SK-MEL-5 (cell line): ENCODE data around the gene ASCC3. TPM values are rescaled to one million over a fixed set of nuclear protein-coding genes. Genes with fewer than 3 reads are reported as not detected.
A peak's percentile ranks its signal among the peaks of the same experiment; 100 is the strongest.

Experiments
- DNase-seq: peaks from one replicate; pipeline ENCODE4 v3.0.0-alpha.2; 2016; ENCODE audit warnings: low read depth, low spot score
- in situ Hi-C: cut with HindIII; loops from 2 replicates; pipeline ENCODE4 v1.10.0; 2016; ENCODE audit warnings: low sequenced_read_pairs, high pct_unique_total_duplicates, low pct_unique_long_range_greater_than_20kb
- polyA plus RNA-seq, 2 experiments: library from polyadenylated mRNA; depleted of rRNA; stranded (reverse); fragments of >200 nt; gene quantifications; 2 replicates each; pipeline ENCODE4 v1.2.3, GENCODE V29; 2015
- total RNA-seq: library from RNA; depleted of rRNA; stranded (reverse); fragments of >200 nt; shearing (Covaris generic); gene quantifications from 2 replicates; pipeline ENCODE4 v1.2.3, GENCODE V29; 2014; rRNA removed

ASCC3 gene
- total RNA-seq, result 38.9 and 42.9 TPM in 2 replicates
- polyA plus RNA-seq (2015; cell fraction: cytosol; rRNA removed), result 13.1 and 22.9 TPM in 2 replicates
- polyA plus RNA-seq (2015; cell fraction: nucleus; rRNA removed), result 15.3 and 17.6 TPM in 2 replicates

GRCh38 chr6:100880853-100881706 lies at the start of gene ASCC3:
Gene ASCC3 (minus strand): TSS chr6:100881329. CDS start chr6:100867997, 13,332 bp downstream.
- DNase-seq, result peak; percentile 90
- in situ Hi-C loops, result no loop called here

- in situ Hi-C loops, result no loop called here
- no peak for DNase-seq
Measured at GRCh38 chr6:100925749-100926148, 44.6 kb upstream of the ASCC3 start.

- in situ Hi-C loops, result no loop called here
- no peak for DNase-seq
Measured at GRCh38 chr6:100924534-100925227, 43.6 kb upstream of the ASCC3 start.

- DNase-seq, result no peak
- in situ Hi-C loops, result no loop called here
Measured at GRCh38 chr6:100923481-100924165, 42.5 kb upstream of the ASCC3 start.

GRCh38 chr6:100920028-100920605 lies 39.0 kb upstream of the ASCC3 start:
- in situ Hi-C loops, result no loop called here

GRCh38 chr6:100918152-100918551 lies 37.0 kb upstream of the ASCC3 start:
- no peak for DNase-seq
- in situ Hi-C loops, result no loop called here

More at GRCh38 chr6:100920028-100920605, 39.0 kb upstream of the ASCC3 start:
- DNase-seq, result no peak

- in situ Hi-C loops, result no loop called here
- no peak for DNase-seq
Measured at GRCh38 chr6:100915876-100916275, 34.7 kb upstream of the ASCC3 start.

GRCh38 chr6:100913400-100914276 lies 32.5 kb upstream of the ASCC3 start:
- in situ Hi-C loops, result no loop called here
- no peak for DNase-seq

GRCh38 chr6:100906325-100906724 lies 25.2 kb upstream of the ASCC3 start:
- in situ Hi-C loops, result no loop called here
- DNase-seq, result peak; percentile 12

- in situ Hi-C loops, result no loop called here
- peak; percentile 15 for DNase-seq
Measured at GRCh38 chr6:100905067-100905466, 23.9 kb upstream of the ASCC3 start.

GRCh38 chr6:100904316-100904715 lies 23.2 kb upstream of the ASCC3 start:
- DNase-seq, result no peak
- in situ Hi-C loops, result no loop called here

GRCh38 chr6:100901582-100901981 lies 20.5 kb upstream of the ASCC3 start:
- in situ Hi-C loops, result no loop called here

GRCh38 chr6:100899202-100899601 lies 18.1 kb upstream of the ASCC3 start:
- in situ Hi-C loops, result no loop called here
- DNase-seq, result no peak

More at GRCh38 chr6:100901582-100901981, 20.5 kb upstream of the ASCC3 start:
- DNase-seq, result no peak

GRCh38 chr6:100897671-100898070 lies 16.5 kb upstream of the ASCC3 start:
- DNase-seq, result no peak
- in situ Hi-C loops, result no loop called here

GRCh38 chr6:100893743-100894142 lies 12.6 kb upstream of the ASCC3 start:
- in situ Hi-C loops, result no loop called here

GRCh38 chr6:100892693-100893092 lies 11.6 kb upstream of the ASCC3 start:
- no peak for DNase-seq
- in situ Hi-C loops, result no loop called here

More at GRCh38 chr6:100893743-100894142, 12.6 kb upstream of the ASCC3 start:
- DNase-seq, result no peak

GRCh38 chr6:100892116-100892515 lies 11.0 kb upstream of the ASCC3 start:
- in situ Hi-C loops, result no loop called here
- no peak for DNase-seq
